WTC11 (cell line): Measurements from ENCODE around the gene ROBO1. TPM values are rescaled to one million over a fixed set of nuclear protein-coding genes. Genes with fewer than 3 reads are reported as not detected.

Source experiments
- ATAC-seq: fragments of 200-7000 bp; cut with Tn5 transposase; 2 replicates; pipeline ENCODE4 v1.10.0; 2021; ENCODE audit warnings: mild to moderate bottlenecking, moderate library complexity
- CTCF ChIA-PET: fragments of 300-600 bp; sonication (Branson Sonifier 250); formaldehyde crosslinking; loops from one replicate; lab custom pipeline; 2021; ENCODE audit warnings: antibody characterized with exemption; lab: Charles Lee
- POLR2A ChIA-PET: fragments of 350-600 bp; sonication (Branson Sonifier 250); formaldehyde crosslinking; loops from one replicate; lab custom pipeline; 2021; ENCODE audit warnings: antibody characterized with exemption; lab: Charles Lee
- DNase-seq: peaks from one replicate; pipeline ENCODE4 v3.0.0; 2021; ENCODE audit warnings: low spot score
- H3K27ac Mint-ChIP-seq: 2 replicates; pipeline ENCODE4 v1.8.0; 2021; ENCODE audit warnings: mixed read lengths
- H3K27me3 Mint-ChIP-seq: 2 replicates; pipeline ENCODE4 v1.8.0; 2021; ENCODE audit warnings: low read depth, mild to moderate bottlenecking, moderate library complexity, mixed read lengths
- H3K36me3 Mint-ChIP-seq: 2 replicates; pipeline ENCODE4 v1.8.0; 2021; ENCODE audit warnings: mixed read lengths
- H3K4me1 Mint-ChIP-seq: 2 replicates; pipeline ENCODE4 v1.8.0; 2022; ENCODE audit warnings: mixed read lengths
- H3K4me3 Mint-ChIP-seq: 2 replicates; pipeline ENCODE4 v1.8.0; 2021; ENCODE audit warnings: mild to moderate bottlenecking, moderate library complexity, mixed read lengths
- H3K9me3 Mint-ChIP-seq: 2 replicates; pipeline ENCODE4 v1.8.0; 2021; ENCODE audit warnings: mixed read lengths
- ATF3 ChIP-seq: sonication (generic); formaldehyde crosslinking; conservative IDR thresholded peaks from 2 replicates; pipeline ENCODE4 v1.8.1; 2022; ENCODE audit warnings: mild to moderate bottlenecking, missing genetic modification reagents
- CBFB ChIP-seq: sonication (generic); formaldehyde crosslinking; IDR thresholded peaks from 2 replicates; pipeline ENCODE4 v1.8.1; 2022; ENCODE audit warnings: mild to moderate bottlenecking, low read depth, missing genetic modification reagents
- FOXJ3 ChIP-seq: sonication (generic); formaldehyde crosslinking; IDR thresholded peaks from 2 replicates; pipeline ENCODE4 v1.9.0; 2021; ENCODE audit warnings: missing genetic modification reagents, mild to moderate bottlenecking, borderline replicate concordance
- PRDM15 ChIP-seq: sonication (generic); formaldehyde crosslinking; IDR thresholded peaks from 2 replicates; pipeline ENCODE4 v1.8.0; 2022; ENCODE audit warnings: missing genetic modification reagents
- RELA ChIP-seq: sonication (generic); formaldehyde crosslinking; IDR thresholded peaks from 2 replicates; pipeline ENCODE4 v1.8.1; 2022; ENCODE audit warnings: missing genetic modification reagents, mild to moderate bottlenecking, borderline replicate concordance
- SOX15 ChIP-seq: fragments of 250-450 bp; sonication (Bioruptor Pico); IDR thresholded peaks from 2 replicates; pipeline ENCODE4 v1.9.0; 2021; ENCODE audit warnings: mild to moderate bottlenecking
- USF1 ChIP-seq: sonication (generic); formaldehyde crosslinking; IDR thresholded peaks from 2 replicates; pipeline ENCODE4 v1.8.0; 2022; ENCODE audit warnings: mild to moderate bottlenecking, missing genetic modification reagents
- ZNF317 ChIP-seq: sonication (generic); formaldehyde crosslinking; IDR thresholded peaks from 2 replicates; pipeline ENCODE4 v1.8.1; 2023; ENCODE audit warnings: low read depth, mild to moderate bottlenecking, moderate library complexity, missing genetic modification reagents, borderline replicate concordance
- ZNF416 ChIP-seq: fragments of 250-450 bp; sonication (Bioruptor Pico); IDR thresholded peaks from 2 replicates; pipeline ENCODE4 v1.9.0; 2021; ENCODE audit warnings: mild to moderate bottlenecking, inconsistent platforms
- total RNA-seq: library from RNA; stranded (reverse); gene quantifications from 3 replicates; pipeline ENCODE4 v1.2.3, GENCODE V29; 2021
- TF ChIP-seq, protein P1 (sequence below): sonication (generic); formaldehyde crosslinking; IDR thresholded peaks from 2 replicates; pipeline ENCODE4 v1.8.0; 2023; ENCODE audit warnings: mild to moderate bottlenecking, missing genetic modification reagents
- TF ChIP-seq, protein P2 (sequence below): sonication (generic); formaldehyde crosslinking; IDR thresholded peaks from 2 replicates; pipeline ENCODE4 v1.8.0; 2022; ENCODE audit warnings: mild to moderate bottlenecking, missing genetic modification reagents

ROBO1 gene
- total RNA-seq, 1 experiment from 2014 or later: 90.9 TPM

- POLR2A ChIA-PET: no interaction called here
- no peaks in the 10 kb centered on the region for H3K27me3 Mint-ChIP-seq
- ATAC-seq: no peak
- no peaks in the 10 kb centered on the region for H3K36me3 Mint-ChIP-seq
- H3K27ac Mint-ChIP-seq: no peak overlapping the region
- no peaks in the 10 kb centered on the region for H3K9me3 Mint-ChIP-seq
- no peak for DNase-seq
- CTCF ChIA-PET: no interaction called here
- no peak for TF ChIP-seq ATF3 (CRISPR knock-in tag)
- no peak for TF ChIP-seq PRDM15 (CRISPR knock-in tag)
- no peak for TF ChIP-seq FOXJ3
- TF ChIP-seq CBFB (CRISPR knock-in tag): no peak
- no peak for TF ChIP-seq RELA (CRISPR knock-in tag)
- no peak for TF ChIP-seq ZNF317 (CRISPR knock-in tag)
- TF ChIP-seq, protein P1, sequence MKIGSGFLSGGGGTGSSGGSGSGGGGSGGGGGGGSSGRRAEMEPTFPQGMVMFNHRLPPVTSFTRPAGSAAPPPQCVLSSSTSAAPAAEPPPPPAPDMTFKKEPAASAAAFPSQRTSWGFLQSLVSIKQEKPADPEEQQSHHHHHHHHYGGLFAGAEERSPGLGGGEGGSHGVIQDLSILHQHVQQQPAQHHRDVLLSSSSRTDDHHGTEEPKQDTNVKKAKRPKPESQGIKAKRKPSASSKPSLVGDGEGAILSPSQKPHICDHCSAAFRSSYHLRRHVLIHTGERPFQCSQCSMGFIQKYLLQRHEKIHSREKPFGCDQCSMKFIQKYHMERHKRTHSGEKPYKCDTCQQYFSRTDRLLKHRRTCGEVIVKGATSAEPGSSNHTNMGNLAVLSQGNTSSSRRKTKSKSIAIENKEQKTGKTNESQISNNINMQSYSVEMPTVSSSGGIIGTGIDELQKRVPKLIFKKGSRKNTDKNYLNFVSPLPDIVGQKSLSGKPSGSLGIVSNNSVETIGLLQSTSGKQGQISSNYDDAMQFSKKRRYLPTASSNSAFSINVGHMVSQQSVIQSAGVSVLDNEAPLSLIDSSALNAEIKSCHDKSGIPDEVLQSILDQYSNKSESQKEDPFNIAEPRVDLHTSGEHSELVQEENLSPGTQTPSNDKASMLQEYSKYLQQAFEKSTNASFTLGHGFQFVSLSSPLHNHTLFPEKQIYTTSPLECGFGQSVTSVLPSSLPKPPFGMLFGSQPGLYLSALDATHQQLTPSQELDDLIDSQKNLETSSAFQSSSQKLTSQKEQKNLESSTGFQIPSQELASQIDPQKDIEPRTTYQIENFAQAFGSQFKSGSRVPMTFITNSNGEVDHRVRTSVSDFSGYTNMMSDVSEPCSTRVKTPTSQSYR: no peak
- no peak overlapping the region for H3K4me3 Mint-ChIP-seq
- peaks cover 13% of the 10 kb centered on the region for H3K4me1 Mint-ChIP-seq
These were observed 919.2 kb downstream of the ROBO1 start for GRCh38 chr3:78848392-78849288.

- no peaks in the 10 kb centered on the region for H3K27me3 Mint-ChIP-seq
- POLR2A ChIA-PET: no interaction called here
These were observed 920.2 kb downstream of the ROBO1 start for GRCh38 chr3:78847603-78848002.

More at GRCh38 chr3:78847603-78848002, 920.2 kb downstream of the ROBO1 start:
- Mint-ChIP-seq H3K9me3 (no peaks in the 10 kb centered on the region), H3K4me3 (no peak overlapping the region), H3K4me1 (peaks cover 13% of the 10 kb centered on the region), H3K36me3 (no peaks in the 10 kb centered on the region), H3K27ac (no peak overlapping the region)
- no peak for ATAC-seq
- TF ChIP-seq, protein P2, sequence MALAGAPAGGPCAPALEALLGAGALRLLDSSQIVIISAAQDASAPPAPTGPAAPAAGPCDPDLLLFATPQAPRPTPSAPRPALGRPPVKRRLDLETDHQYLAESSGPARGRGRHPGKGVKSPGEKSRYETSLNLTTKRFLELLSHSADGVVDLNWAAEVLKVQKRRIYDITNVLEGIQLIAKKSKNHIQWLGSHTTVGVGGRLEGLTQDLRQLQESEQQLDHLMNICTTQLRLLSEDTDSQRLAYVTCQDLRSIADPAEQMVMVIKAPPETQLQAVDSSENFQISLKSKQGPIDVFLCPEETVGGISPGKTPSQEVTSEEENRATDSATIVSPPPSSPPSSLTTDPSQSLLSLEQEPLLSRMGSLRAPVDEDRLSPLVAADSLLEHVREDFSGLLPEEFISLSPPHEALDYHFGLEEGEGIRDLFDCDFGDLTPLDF (CRISPR knock-in tag): no peak
- no peak for TF ChIP-seq USF1
- TF ChIP-seq SOX15: no peak
- no peak for TF ChIP-seq ZNF416 (CRISPR knock-in tag)
- no peak for TF ChIP-seq PRDM15 (CRISPR knock-in tag)
- DNase-seq: no peak
- CTCF ChIA-PET: no interaction called here
